HepG2 (cell line): Measurements from ENCODE around the gene MSL2. TPM values are rescaled to one million over a fixed set of nuclear protein-coding genes. Genes with fewer than 3 reads are reported as not detected.

Experiments used
- ATAC-seq: fragments of 200-7000 bp; cut with Tn5 transposase; 3 replicates; pipeline ENCODE4 v1.9.1; 2020; ENCODE audit warnings: mild to moderate bottlenecking, moderate library complexity
- BruUV-seq: library from RNA; stranded (reverse); fragments of 400-500 nt; replicated peaks from 2 replicates; lab custom pipeline; 2021; lab: Mats Ljungman, UMichigan
- CTCF ChIA-PET: fragments of 300-600 bp; formaldehyde crosslinking; extraction: SDS; loops from one replicate; lab custom pipeline; 2021; ENCODE audit warnings: low total read pairs, inconsistent platforms, low intra/inter-chr PET ratio; lab: Yijun Ruan, JAX
- POLR2A ChIA-PET: fragments of 350-600 bp; sonication (Branson Sonifier 250); formaldehyde crosslinking; loops from one replicate; lab custom pipeline; 2020; ENCODE audit warnings: antibody characterized with exemption, inconsistent platforms; lab: Yijun Ruan, JAX
- DNase-seq: peaks from one replicate; pipeline ENCODE4 v3.0.0-alpha.2; 2015; ENCODE audit warnings: low spot score
- FAIRE-seq: peaks from 3 replicates; lab custom pipeline; 2011; peaks lifted over from hg19 to GRCh38; lab: Jason Lieb, UNC
- H2AFZ ChIP-seq: one replicate; pipeline ENCODE4 v1.6.1; 2011; ENCODE audit warnings: low read length, inconsistent platforms
- H3K27ac ChIP-seq: fragments of 300-600 bp; 3 replicates; pipeline ENCODE4 v1.8.0; 2011; ENCODE audit warnings: mixed run types, mild to moderate bottlenecking, mixed read lengths, low read length, inconsistent platforms; ENCODE audit not compliant: insufficient read depth; ENCODE audit errors: extremely low read length
- H3K27me3 ChIP-seq, 2 experiments: fragments of 200-600 bp in 1 of 2; 2 replicates in 1 of 2; 3 replicates in 1 of 2; pipeline versions ENCODE4 v1.6.0 to v1.8.0; 2011; ENCODE audit warnings: low read length in 2 of 2, mild to moderate bottlenecking in 2 of 2, moderate library complexity in 2 of 2, inconsistent platforms in 1 of 2; ENCODE audit not compliant: insufficient read depth in 2 of 2, control insufficient read depth in 1 of 2
- H3K36me3 ChIP-seq, 2 experiments: fragments of 200-600 bp in 1 of 2; replicated peaks in 1 of 2; 2 replicates in 1 of 2; 3 replicates in 1 of 2; pipeline versions ENCODE4 v1.5.1 to v1.8.0; 2011; ENCODE audit warnings: low read length in 2 of 2, inconsistent platforms in 1 of 2; ENCODE audit not compliant: insufficient read depth in 2 of 2, control insufficient read depth in 1 of 2
- H3K4me1 ChIP-seq: 2 replicates; pipeline ENCODE4 v1.5.1; 2012; ENCODE audit warnings: low read length, inconsistent platforms; ENCODE audit not compliant: insufficient read depth
- H3K4me2 ChIP-seq: 2 replicates; pipeline ENCODE4 v1.6.0; 2011; ENCODE audit warnings: low read depth, low read length, inconsistent platforms
- H3K4me3 ChIP-seq, 3 experiments: fragments of 200-600 bp in 1 of 3; sonication (generic), shearing (Covaris generic) in 1 of 3; replicated peaks in 1 of 3; 2 replicates each; pipeline ENCODE4 v1.5.1; 2011 to 2016; ENCODE audit warnings: low read length in 3 of 3, inconsistent platforms in 2 of 3, low read depth in 2 of 3, mild to moderate bottlenecking in 2 of 3, control low read depth in 1 of 3, mixed read lengths in 1 of 3; ENCODE audit not compliant: insufficient read depth in 1 of 3
- H3K79me2 ChIP-seq: one replicate; pipeline ENCODE4 v1.6.1; 2011; ENCODE audit warnings: low read length, inconsistent platforms; ENCODE audit not compliant: insufficient read depth
- H3K9ac ChIP-seq: 2 replicates; pipeline ENCODE4 v1.6.0; 2011; ENCODE audit warnings: mild to moderate bottlenecking, low read depth, low read length, inconsistent platforms; ENCODE audit not compliant: insufficient read depth
- H3K9me3 ChIP-seq: 2 replicates; pipeline ENCODE4 v1.5.1; 2012; ENCODE audit warnings: mild to moderate bottlenecking, low read length
- H4K20me1 ChIP-seq: 2 replicates; pipeline ENCODE4 v1.6.0; 2011; ENCODE audit warnings: inconsistent platforms, mild to moderate bottlenecking, low read length, moderate library complexity; ENCODE audit not compliant: insufficient read depth
- CEBPZ ChIP-seq: IDR thresholded peaks from 2 replicates; pipeline ENCODE4 v1.6.1; 2012; ENCODE audit warnings: low read length, improper control_type of control experiment
- GABPA ChIP-seq, 2 experiments: IDR thresholded peaks; 2 replicates each; pipeline ENCODE4 v1.6.1; 2011 to 2016; ENCODE audit warnings: low read depth in 2 of 2, low read length in 1 of 2, missing biosample characterization in 1 of 2, missing genetic modification characterization in 1 of 2
- KAT2B ChIP-seq: fragments of 150-350 bp; IDR thresholded peaks from 2 replicates; pipeline ENCODE4 v1.6.1; 2014; ENCODE audit warnings: low read depth, low read length, borderline replicate concordance
- KDM4B ChIP-seq: sonication (generic); formaldehyde crosslinking; IDR thresholded peaks from 2 replicates; pipeline ENCODE4 v1.4.0; 2020; ENCODE audit warnings: missing genetic modification reagents
- SP4 ChIP-seq: sonication (generic); formaldehyde crosslinking; IDR thresholded peaks from 2 replicates; pipeline ENCODE4 v1.8.1; 2023; ENCODE audit warnings: mild to moderate bottlenecking, missing genetic modification reagents
- TAF15 ChIP-seq: fragments of 200-400 bp; formaldehyde crosslinking; IDR thresholded peaks from one replicate; pipeline ENCODE4 v1.6.1; 2018; ENCODE audit warnings: mild to moderate bottlenecking, low read depth, low read length; ENCODE audit not compliant: poor library complexity, severe bottlenecking
- TFAP4 ChIP-seq: sonication (generic); IDR thresholded peaks from 2 replicates; pipeline ENCODE4 v1.6.1; 2016; ENCODE audit warnings: low read depth, borderline replicate concordance
- ZBTB42 ChIP-seq: sonication (generic); formaldehyde crosslinking; IDR thresholded peaks from 2 replicates; pipeline ENCODE4 v1.5.0; 2020; ENCODE audit warnings: mild to moderate bottlenecking, missing genetic modification reagents
- ZNF121 ChIP-seq: sonication (generic); formaldehyde crosslinking; IDR thresholded peaks from 2 replicates; pipeline ENCODE4 v1.5.0; 2020; ENCODE audit warnings: mild to moderate bottlenecking, missing genetic modification reagents
- ZNF18 ChIP-seq: sonication (generic); formaldehyde crosslinking; IDR thresholded peaks from 2 replicates; pipeline ENCODE4 v1.8.0; 2022; ENCODE audit warnings: mild to moderate bottlenecking, missing genetic modification reagents; ENCODE audit not compliant: insufficient replicate concordance
- ZNF7 ChIP-seq: IDR thresholded peaks from 2 replicates; pipeline ENCODE4 v1.6.1; 2016; ENCODE audit warnings: missing biosample characterization, missing genetic modification reagents
- ZNF766 ChIP-seq: sonication (generic); formaldehyde crosslinking; IDR thresholded peaks from 2 replicates; pipeline ENCODE4 v1.5.0; 2020; ENCODE audit warnings: missing genetic modification reagents, borderline replicate concordance
- ZNF770 ChIP-seq: sonication (generic); formaldehyde crosslinking; IDR thresholded peaks from 2 replicates; pipeline ENCODE4 v1.5.0; 2020; ENCODE audit warnings: mild to moderate bottlenecking, missing genetic modification reagents
- whole genome bisulfite sequencing: methylation state at CpG from one replicate; pipeline ENCODE4 v1.1.6; 2017; ENCODE audit warnings: low lambda C conversion rate; 5-methylcytosine and 5-hydroxymethylcytosine counted together
- in situ Hi-C: cut with HindIII; loops from 2 replicates; pipeline ENCODE4 v1.10.0; 2017; ENCODE audit warnings: low pct_unique_long_range_greater_than_20kb; ENCODE audit not compliant: extremely low pct_ligation_motif_present
- intact Hi-C: fragments of 100-400 bp; cut with micrococcal nuclease; formaldehyde crosslinking; loops from one replicate; pipeline ENCODE4 v1.10.0; 2022; ENCODE audit not compliant: unreplicated experiment
- polyA plus RNA-seq, 8 experiments: library from polyadenylated mRNA; depleted of rRNA in 3 of 8; stranded (reverse) in 7 of 8; unstranded in 1 of 8; fragments of >200 nt; fragmentation: Illumina TruSeq in 4 of 8; extraction: Trizol in 4 of 8; gene quantifications; 2 replicates each; pipeline versions ENCODE4 v1.2.1 to v1.2.3, GENCODE V29; 2011 to 2016; ENCODE audit warnings: low read depth in 4 of 8, missing spikeins in 1 of 8, mixed read lengths in 1 of 8; ENCODE audit not compliant: insufficient read depth in 1 of 8
- total RNA-seq, 5 experiments: library from RNA; depleted of rRNA; stranded (reverse); fragments of >200 nt; fragmentation: Illumina TruSeq; extraction: Trizol; gene quantifications; 2 replicates each; pipeline ENCODE4 v1.2.3, GENCODE V29; 2016; ENCODE audit warnings: low read depth in 1 of 5

The MSL2 gene
- total and polyA plus RNA-seq, 2 of the 13 experiments (the other 11 are each of a cell fraction or from before 2014, with no cell fraction given), result 6.9 to 11.7 TPM

GRCh38 chr3:136189859-136190617 lies 6.1 kb downstream of the MSL2 start:
- H3K4me2 ChIP-seq, result no peak overlapping the region
- H3K79me2 ChIP-seq, result peaks cover 99% of the 10 kb centered on the region
- DNase-seq (no peak), FAIRE-seq (no peak), ATAC-seq (no peak)
- no peaks in the 10 kb centered on the region for H3K9me3 ChIP-seq
- no peaks in the 10 kb centered on the region for H3K27me3 ChIP-seq
- ChIA-PET POLR2A (no interaction called here), CTCF (no interaction called here)
- H3K4me1 ChIP-seq, result peaks cover 73% of the 10 kb centered on the region
- intact Hi-C loops (loop anchor here (5.0 to 10.0 kb wide), 2 partner anchors 113 to 565 kb away; partner anchors contain the start of gene STAG1), in situ Hi-C loops (no loop called here)
- 96% methylated on average over 11 of the region's 11 CpGs for WGBS
- H3K9ac ChIP-seq, result no peak overlapping the region
- no TSS peak for BruUV-seq
- H3K4me3 ChIP-seq, result no peak overlapping the region
- peaks cover 98% of the 10 kb centered on the region for H4K20me1 ChIP-seq
- H3K36me3 ChIP-seq, result peaks cover 0 to 2% of the 10 kb centered on the region in 2 experiments; a peak in 1 of 5 replicates
- H2AFZ ChIP-seq, result no peak overlapping the region
- H3K27ac ChIP-seq, result no peak overlapping the region
- no peak for TF ChIP-seq ZBTB42 (CRISPR knock-in tag)
- TF ChIP-seq CEBPZ, result no peak
- TF ChIP-seq ZNF7 (CRISPR knock-in tag), result peak; percentile 82
- TF ChIP-seq ZNF770 (CRISPR knock-in tag), result 0 out of 2 replicates have a peak, but pooled peaks have one; percentile 61
- no peak for TF ChIP-seq TAF15
- no peak for TF ChIP-seq SP4 (CRISPR knock-in tag)
- no peak for TF ChIP-seq ZNF766
- no peak for TF ChIP-seq GABPA (IDR thresholded peaks at IDR 0.05; ENCODE audit: low read depth, low read length)
- no peak for TF ChIP-seq GABPA (CRISPR knock-in tag; IDR thresholded peaks at IDR 0.05; ENCODE audit: low read depth)
- TF ChIP-seq ZNF18 (CRISPR knock-in tag), result no peak
- TF ChIP-seq TFAP4, result no peak
- TF ChIP-seq KAT2B, result no peak
- TF ChIP-seq KDM4B (CRISPR knock-in tag), result no peak
- TF ChIP-seq ZNF121 (CRISPR knock-in tag), result peak; percentile 90
